Activated T-helper 1 cell treated with anti-CD3 and anti-CD28 coated beads, Interleukin-2, amount 50 U/mL, for 16 hours (primary cell): ENCODE data around the gene HOXA1.

Source experiments
- DNase-seq, 2 donors: peaks; one replicate each; pipeline ENCODE4 v3.0.0-alpha.2; 2020; ENCODE audit warnings: low read depth in 1 of 2, low spot score in 1 of 2

HOXA1 gene

DNA sequence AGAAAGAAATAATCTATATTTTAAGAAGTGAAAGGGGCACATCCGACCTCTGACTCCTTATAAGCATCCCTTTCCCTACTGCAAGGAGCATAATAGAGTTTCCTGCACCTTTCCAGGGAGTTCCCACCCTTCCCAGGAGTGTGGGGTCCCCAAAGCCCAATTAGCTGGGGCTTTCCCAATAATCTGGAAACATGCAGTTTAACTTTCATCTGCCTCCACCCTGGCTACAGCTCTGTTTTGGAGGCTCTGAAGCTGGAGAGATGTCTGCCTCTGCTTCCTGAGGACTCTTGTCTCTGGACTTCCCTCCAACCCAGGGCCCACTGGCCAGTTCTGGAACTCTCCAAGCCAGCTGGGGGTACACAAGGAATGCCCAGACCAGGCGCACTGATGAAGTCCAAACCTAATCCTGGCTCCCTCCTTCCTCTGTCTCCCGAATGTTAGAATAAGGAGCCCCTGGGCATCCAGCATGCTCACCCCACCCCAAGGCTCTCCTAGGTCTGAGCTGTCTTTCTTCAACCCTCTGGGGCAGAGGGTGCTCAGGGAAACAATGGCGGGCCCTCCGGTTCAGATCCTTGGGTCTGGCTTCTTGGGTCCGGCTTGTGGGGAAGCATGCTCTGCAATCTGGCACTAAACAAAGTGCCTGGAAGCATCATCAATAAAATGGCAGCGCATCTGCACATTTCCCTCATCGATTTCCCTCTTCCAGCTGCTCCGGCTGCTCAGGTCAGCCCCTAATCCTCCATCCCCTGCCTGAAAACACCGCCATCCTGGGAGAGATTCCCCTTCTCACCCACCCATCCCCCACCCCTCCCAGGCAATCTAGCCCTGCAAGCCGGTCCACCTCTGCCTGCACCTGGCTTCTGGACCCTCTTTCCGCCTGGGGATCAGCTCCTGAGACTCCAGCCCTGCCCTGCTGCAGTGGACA lies 21.4 kb upstream of the HOXA1 start:
- no peak for DNase-seq

DNA sequence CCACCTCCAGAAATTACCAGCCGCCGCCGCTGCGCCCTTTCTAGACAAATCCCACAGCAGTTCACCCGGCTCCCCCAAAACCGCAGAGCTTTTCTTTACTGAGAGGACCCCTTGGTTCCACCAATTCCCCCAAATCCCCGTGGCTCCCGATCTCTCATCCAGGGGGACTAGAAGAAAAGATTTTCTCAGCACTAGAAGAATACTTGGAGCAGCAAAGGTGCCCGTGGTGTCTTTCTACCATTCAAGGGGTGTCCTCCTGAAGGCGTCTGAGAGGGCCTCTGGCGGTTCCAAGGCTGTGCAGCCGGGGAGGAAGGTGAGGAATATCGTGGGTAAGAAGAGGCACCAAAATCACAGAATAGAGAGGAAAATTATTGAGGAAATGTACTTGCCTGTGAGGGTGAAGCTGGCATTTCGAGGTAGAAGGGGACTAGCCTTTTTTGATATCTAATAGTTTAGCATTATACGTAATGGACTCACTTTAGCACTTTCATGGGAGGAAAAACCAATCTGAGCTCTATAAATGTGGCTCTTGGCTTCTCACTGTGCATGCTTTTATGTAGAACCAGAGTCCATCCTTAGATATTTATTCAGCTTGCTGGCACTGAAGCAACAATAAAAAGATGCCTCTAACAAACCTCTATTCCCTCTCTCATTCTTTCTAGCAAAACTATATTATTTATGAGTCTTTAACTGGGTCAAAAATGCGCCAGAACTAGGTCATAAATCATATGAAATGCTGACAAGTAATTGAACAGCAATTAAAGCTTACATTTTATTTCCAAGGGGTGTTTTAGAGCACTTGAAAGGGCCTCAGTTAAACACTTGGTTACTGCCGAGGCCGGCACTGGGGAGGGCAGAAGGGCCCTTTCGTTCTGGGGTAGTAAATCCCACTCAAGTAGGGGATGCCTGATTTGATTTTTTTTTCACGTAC lies 20.5 kb upstream of the HOXA1 start:
- DNase-seq = no peak

DNA sequence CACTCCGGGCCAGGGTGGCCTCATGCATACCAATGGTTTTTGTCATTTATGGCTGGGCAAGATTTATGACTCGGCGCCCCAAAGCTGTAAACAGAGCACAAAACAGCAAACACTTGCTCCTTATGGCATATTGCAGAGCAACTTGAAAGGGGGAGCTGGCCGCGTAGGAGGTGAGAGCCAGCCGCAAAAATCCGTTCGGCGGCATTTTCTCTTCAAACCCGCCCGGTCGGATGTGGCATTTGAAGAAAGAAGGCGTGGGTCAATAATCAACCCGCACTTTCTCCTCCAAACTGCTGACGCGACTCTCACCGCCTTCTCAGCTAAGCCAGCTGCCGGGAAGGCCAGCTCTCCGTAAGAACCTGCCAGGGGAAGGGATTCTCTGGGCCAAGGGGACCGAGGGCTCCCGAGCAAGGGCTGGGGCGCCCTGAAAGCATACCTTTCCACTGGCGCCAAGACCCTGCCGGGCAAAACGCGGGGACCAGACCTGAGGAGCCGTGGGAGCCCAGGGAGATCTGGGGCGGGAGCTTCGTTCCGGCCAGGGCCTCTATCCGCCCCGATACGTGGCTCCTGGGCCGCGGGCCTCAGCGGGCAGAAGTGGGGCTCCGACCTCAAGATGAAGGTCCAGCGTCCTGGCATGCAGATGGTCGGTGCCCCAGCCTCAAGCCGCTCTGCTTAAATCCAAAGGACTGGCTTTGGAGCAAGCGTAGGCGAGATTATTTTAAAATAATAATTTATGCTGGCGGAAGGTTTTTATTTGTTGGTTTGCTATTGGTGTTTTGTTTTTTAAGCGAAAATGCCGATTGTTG lies 19.6 kb upstream of the HOXA1 start:
- DNase-seq = no peak

DNA sequence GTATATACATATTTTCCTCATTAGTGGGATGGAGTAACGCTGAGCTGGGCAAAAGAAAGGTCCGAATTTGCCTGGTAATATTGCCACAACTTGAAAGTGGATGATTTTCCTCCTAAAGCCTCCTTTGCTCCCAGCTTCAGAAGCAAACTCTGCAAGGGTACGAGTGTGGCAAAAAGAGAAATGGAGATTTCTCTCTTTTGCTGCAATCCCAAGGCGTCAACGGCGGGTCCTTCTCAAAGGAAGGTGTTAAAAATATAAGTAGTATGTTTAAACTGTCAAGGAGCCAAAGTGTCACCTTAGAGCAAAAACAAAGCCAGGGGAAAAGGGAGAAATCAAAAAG lies 19.1 kb upstream of the HOXA1 start:
- DNase-seq = no peak

DNA sequence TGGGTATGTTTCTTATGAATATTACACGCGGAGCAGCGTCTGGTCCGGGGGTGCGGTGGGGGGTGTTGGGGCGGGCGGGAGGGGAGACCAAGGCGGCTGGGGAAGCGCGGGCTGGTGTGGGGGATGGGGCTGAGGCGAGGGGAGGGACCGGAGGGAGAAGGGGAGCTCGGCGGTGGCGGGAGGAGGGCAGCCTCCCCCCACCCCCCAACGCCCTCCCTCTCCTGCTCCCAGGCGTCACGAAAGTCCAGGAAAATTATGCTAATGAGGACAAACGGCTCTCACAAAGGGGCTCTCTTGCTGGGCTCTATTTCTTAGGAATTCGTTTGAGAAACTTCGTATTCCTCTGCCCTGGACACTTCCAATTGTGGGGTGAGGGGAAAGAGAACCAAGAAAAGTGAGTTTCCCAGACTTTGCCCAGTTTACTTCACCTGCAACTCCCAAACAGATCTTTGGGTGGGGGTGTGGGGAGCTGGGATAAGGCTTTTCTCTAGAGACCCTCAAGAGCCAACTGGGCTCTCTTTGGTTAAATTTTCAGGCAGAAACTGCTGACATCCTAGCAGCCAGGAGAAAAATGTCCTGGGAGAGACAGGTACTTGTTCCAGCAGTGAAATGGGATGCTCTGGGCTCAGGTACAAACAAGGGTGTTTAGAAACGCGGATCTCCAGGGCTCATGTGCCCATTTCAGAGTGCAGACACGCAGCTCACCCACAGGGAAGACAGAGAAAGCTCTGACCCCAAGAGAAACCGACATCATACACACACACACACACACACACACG lies 18.4 kb upstream of the HOXA1 start:
- no peak for DNase-seq

DNA sequence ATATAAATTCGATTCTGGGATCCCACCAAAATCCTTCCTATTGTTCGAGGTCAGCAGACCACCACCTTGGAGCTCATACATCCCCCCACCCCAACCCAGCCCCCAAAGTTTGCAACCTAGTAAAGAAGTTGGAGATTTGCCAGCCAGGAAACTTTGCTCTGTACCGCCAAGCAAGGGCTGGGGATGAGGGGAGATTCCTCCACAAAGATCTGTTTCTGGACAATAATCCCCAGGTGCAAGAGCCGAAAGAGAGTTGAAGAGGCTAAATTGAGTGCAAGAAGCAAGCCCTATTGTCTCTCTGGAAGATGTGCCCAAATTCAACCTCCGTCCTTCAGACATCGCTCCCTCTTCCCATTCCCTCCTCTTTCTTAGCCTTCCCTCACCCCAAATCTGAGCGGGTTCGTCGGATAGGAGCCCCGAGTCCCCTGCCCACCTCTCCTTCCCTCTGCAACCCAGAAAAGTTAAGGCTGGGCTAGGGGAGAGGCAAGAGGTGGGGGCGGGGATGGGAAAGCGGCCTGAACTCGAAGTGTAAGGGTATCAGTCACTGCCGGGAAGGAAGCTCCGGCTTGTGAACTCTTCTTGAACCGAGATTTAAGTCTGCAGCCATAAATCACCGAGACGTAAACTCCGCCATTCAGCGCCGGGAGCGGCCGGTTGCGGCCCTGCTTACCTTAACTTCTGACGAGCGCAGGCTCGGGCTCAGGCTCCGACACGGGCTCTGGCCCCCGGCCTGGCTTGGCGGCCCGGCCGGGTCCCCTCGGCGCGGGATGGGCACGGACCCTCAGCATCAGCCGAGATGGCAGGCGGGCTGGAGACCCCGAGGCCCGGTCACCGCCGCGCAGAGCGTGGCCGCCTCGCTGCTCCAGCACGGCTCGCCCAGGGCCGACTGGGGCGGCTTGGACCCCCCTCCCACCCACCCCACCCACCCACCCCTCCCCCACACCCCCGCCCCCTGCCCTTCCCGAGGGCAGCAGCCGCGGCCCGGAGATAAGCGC lies 17.5 kb upstream of the HOXA1 start:
- DNase-seq = no peak

DNA sequence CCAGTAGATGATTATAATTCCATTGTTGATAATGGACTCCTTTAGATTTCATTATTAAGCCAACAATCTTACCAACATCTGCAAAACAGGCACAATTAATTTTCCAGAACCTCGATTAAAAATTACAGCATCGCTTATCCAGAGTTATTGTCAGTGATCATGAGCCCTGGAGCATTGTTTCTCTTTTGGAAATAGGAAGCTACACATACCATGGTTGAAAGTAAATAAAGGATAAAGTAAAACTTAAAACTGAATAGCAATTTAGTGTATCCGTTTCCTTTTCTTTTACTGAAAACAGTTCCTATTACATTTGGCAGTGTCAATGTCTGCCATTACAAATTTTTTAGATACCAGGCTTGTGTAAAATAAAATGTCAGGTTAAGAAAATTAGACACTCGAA lies 16.6 kb upstream of the HOXA1 start:
- no peak for DNase-seq

DNA sequence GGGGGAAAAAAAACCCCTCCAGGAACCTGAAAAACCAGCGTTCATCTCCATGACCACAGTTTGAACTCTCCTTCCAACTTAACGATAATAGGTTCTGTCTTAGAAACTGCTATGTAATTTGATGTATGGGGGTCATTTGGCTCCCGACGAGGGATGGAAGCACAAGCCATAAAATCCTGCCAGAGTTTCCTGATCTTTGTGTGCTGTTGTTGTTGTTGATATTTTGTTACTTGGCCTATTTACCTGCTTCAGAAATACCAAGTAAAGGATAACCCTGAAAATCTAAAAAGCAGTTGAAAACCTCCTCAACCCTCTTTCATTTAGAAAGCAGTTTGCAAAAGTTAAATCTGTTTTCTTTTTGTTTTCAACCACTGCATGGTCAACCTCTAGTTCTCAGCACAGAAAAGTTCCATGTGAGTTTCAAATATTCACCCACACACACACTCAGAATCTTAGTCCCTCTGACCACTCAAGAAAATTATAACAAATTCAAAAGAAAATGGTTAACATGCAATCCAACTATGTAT lies 16.0 kb upstream of the HOXA1 start:
- no peak for DNase-seq

DNA sequence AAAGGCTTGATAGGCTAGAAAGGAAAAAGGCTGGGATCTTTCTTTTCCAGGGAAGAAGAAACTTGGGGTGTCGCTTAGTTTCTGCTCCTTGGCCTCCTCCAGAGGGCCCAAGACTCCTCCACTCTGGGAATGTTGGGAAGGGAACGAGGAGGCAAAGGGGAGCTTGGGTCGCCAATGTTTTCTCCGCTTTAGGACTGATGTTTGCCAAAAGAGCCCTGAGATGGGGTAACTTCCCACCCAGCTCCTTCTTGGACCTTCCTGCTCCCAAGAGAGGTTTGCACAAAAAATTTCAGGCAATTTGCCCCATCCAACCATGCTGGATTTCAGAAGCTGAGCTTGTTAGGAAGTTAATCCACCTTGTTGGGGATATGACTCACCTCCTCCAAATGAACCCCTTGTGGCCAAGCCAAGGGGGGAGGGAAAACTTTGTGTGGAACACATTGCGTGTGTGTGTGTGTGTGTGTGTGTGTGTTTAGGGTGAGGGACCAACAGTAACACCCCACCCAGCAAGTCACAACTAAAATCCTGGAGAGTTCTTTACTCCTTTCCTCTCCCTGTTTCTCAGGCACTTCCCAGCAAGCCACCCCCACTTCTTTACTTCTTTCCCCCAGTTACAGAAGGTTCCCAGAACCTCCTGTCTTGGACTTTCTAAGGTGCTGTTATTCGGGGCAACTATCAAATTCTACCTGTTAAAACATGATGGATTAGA lies 15.4 kb upstream of the HOXA1 start:
- DNase-seq = no peak

DNA sequence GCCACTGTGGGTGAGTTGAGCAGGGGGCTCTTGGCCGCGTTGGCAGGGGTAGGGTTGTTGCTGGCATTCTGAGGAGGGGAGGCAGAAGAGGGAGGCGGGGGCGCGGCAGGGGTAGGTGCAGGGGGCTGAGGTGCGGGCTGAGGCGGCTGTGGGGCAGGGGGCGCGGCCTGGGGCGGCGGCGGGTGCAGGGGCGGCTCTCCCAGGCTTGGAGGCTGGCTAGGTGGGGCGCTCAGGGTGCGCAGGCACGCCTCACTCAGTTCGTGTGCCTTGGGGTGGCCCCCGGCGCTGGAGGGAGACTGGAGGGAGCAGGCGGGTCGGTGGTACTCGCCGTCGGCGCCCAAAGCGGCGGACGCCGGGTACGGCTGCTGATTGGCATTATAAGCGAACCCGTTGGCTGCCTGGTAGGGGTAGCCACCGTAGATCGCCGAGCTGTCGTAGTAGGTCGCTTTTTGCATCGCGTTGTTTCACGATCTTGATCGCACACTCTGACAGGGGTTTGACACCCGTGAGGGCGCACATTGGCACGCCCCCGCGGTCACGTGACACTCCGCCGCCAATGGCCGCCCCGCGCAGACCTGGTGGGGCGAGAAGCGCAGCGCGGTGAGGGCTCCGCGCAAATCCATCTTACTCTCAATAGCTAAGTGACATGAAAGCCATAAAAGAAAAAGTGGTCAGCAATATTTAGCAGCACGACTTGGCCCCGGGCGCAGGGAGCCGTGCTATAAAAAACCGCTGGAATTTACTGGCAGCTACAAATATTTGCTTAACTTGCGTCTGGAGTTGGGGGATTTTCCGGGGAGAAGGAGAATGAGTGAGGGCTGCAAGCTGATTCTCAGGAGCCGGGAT lies 14.6 kb upstream of the HOXA1 start:
- DNase-seq = no peak

DNA sequence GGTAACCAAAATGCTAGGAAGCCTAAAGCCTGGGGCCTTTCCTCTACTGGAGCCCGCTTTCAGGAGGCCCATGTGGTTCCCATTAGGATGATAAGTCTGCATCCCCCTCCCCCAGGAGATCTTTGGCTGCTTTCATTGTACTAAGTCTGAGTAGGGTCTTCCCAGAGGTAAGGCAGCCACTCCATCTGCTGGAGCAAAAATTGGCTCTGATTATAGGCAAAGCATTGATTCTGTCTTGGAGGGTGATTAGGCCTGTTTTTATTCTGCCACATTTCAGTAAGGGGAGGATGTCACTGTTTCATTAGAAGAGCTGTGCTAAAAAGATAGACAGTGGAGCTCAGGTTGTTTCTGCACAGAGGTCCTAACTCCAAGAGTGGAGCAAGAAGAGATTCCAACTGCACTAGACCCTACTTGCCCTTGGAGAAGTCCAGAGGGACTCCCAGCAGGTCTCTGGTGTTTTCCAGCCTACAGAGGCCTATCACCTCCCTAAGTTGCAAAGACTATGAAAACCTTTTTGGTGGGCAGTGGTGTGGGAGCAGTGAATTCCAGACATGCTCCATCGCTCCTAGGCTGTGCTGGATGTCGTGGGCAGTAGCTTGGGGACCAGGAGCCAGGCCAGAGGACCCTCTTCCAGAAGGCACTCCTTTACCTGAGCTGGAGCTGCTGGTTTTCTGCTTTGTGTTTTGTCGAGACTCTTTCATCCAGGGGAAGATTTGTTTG lies 13.8 kb upstream of the HOXA1 start:
- no peak for DNase-seq

DNA sequence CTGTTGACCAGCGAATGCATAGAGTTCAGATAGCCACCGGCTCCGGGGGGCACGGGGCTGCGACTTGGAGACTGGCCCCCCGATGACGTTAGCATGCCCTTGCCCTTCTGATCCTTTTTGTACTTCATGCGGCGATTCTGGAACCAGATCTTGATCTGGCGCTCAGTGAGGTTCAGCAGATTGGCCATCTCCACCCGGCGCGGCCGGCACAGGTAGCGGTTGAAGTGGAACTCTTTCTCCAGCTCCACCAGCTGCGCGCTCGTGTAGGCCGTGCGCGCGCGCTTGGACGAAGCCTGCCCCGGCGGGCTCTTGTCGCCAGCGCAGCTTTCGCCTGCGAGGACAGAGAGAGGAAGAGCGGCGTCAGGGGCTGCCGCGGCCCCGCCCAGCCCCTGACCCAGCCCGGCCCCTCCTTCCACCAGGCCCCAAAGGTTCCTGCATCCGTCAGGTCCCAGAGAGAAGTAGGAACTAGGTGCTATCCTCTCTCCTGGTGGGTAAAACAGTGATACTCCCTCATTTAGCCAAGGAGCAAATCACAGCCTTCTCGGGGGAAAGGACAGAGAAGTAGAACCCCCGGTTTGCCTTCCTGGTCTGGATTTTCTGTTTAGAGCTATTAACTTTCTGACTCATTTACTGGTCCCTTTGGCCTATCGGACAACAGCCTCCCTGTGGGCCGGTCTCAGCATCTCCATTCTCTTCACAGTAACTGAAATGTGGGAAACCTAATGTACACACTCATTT lies 12.8 kb upstream of the HOXA1 start:
- no peak for DNase-seq

DNA sequence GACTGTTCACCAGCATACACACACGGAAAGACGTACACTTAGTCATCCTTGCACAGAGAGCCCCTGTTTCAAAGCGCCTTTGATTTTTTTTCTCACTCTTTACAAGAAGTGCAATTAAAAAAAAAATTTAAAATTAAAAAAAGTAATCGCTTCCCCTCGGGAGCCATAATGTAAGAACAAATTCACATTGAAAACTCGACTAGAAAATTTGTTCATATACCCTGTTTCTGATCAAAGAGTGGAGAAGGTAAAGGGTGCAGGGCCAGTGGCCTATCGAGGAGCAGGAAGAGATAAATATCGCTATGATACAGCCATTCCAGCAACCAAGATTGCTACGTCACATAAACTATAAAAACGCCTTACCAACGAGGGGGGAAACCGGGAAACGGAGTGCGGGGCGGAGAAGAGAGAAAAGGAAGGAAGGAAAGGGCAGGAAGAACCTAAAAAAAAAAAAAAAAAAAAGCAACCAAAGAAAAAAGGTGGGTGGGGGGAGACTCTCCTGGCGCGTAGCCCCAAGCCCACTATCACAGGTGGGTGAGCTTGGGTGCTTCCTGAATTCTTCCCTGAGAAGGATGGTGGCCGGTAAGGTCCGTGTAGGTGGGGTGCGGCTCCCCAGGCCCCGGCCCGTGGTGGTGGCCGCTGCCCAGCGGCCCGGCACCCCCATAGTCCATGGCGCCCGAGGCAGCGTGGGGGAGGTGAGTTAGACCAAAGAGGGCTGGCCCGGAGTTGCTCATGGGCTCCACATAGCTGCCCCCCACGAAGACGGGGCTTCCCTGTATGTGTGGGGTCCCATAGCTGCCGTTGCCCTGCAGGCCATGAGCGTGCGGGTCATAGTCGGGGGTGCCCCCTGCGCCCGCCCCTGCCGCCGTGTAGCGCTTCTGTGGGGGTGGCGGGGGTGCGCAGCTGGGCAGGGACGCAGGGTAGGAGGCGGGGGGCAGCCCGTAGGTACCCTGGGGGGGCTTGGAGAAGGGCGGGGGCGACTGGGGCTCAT lies 11.9 kb upstream of the HOXA1 start:
- no peak for DNase-seq

DNA sequence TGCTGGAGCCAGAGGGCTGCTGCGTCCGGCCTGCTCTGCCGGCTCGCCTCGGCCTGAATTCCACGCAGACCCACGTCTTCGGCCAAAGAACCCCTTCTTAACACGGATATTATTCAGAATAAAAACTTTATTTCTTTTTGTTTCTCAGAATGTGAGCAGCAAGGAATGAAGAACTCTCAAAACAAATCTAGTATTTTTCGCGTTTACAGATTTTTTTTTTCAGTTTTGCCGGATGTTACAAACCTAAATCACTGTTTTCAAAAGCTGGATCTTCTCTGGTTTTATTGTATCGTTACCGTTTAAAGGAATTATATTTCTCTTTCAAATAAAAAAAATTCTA lies 11.1 kb upstream of the HOXA1 start:
- no peak for DNase-seq
